Right renal pelvis (tissue), 4 donors: ENCODE results near the gene TMEM269. TPM values are rescaled to one million over a fixed set of nuclear protein-coding genes. Genes with fewer than 3 reads are reported as not detected.
"Not testable (repeated sequence)": the region's sequence is repeated elsewhere in the genome, so short reads cannot be mapped to it uniquely, and the experiment has no call there.

ENCODE experiments used
- DNase-seq, 4 donors: peaks; one replicate each; pipeline ENCODE4 v3.0.0-alpha.2; 2013; ENCODE audit warnings: low read depth in 4 of 4, low spot score in 3 of 4, missing footprints in 1 of 4
- polyA plus RNA-seq, 4 donors: library from polyadenylated mRNA; unstranded; fragments of 120-200 nt; gene quantifications; one replicate each; pipeline ENCODE4 v1.2.1, GENCODE V29; 2013; ENCODE audit not compliant: insufficient read length in 4 of 4

The TMEM269 gene
- polyA plus RNA-seq, 4 donors = 0.65 to 1.00 (median 0.84) TPM

DNA sequence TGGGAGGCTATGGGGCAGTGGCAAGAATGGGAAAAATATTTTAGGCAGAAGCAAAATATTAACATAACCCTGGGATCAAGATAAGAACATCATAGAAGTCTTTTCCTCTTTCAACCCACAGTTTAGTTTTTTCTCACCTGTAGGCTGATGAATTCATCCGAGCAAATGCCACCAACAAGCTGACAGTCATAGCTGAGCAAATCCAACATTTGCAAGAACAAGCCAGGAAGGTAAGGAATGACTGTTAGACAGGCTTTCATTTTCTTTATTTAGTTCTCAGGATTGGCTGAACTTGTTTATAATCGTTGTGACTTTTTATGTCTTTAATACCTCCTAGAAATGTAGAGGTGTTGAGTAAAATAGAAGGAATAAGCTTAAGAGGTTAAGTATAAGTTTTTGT, 11.4 kb upstream of the TMEM269 start:
- no peak for DNase-seq

DNA sequence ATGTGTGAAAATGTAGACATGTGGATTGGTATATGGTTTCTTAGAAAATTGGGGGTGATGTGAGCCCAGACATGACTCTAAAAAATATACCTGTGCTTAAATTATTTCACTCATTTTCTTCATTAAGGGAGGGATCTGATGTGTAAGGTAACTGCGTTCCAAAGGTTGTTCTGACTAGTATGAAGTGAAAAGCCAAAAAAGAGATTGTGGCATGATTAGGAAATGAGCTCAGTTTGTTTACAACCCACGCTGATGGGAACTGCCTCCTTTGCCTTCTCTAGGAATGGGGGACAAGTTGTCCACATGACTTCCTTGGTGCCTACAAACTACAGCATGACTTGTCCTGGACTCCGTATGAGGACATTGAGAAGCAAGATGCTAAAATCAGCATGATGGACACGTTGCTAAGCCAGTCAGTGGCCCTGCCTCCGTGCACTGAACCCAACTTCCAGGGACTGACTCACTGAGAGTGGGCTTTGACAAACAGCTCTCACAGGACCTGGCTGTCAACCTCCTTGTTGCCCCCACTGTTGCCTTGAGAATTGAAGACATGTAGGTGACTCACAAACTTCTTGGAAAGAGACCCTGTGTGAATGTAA, 9.8 kb upstream of the TMEM269 start:
- no peak for DNase-seq

DNA sequence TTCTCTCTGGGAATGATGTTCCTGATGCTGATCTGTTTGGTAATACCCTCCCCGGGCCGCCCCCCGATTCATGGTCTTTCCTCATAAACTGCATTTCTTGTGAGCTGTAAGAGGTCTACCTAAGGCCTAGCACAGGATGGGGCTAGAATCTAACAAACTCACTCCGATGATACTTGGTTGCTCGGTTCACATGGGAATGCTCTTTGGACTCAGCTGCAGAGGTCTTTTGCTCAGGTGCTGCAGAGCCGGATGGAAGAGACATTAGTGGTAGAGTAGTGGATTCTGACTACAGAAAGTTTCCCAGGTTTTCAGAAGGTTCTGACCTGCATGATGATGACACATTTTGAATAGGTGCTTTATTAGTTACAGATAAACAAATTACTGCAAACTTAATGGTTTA, 8.3 kb upstream of the TMEM269 start:
- DNase-seq = no peak

DNA sequence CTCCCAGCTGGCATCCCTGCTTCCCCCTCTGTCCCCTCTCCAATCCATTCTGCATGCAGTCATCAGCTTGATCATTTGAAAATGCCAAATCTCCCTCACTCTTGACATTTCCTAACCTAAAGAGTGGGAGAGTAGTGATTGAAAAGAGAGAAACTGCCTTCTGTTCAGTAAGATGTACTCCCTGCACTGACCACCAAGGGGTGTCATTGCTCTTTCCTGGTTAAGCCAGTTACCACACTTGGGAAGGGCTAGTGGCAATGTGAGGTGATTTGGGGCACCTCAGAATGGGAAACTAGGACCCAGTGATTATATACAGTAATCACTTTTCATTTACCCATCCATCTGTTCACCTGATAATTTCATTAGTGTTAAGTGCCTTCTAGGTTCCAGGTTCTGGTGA, 6.9 kb upstream of the TMEM269 start:
- DNase-seq = no peak

DNA sequence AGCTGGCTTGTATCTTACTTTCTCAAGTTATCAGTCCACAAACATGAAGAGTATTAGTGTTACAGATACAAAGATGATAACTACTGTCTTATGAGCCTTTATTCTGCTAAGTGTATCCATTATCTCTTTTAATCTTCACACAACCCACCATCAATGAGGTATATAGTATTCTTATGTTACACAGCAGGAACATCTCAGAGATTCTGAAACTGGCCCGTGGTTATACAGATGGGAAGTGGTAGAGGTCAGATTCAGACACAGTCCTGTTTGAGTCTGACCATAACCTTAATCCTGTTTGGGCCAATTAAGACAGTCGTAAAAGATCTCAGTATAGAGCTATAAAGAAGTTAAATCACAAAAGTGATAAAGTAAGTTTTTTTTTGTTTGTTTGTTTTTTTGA, 5.1 kb upstream of the TMEM269 start:
- no peak for DNase-seq

DNA sequence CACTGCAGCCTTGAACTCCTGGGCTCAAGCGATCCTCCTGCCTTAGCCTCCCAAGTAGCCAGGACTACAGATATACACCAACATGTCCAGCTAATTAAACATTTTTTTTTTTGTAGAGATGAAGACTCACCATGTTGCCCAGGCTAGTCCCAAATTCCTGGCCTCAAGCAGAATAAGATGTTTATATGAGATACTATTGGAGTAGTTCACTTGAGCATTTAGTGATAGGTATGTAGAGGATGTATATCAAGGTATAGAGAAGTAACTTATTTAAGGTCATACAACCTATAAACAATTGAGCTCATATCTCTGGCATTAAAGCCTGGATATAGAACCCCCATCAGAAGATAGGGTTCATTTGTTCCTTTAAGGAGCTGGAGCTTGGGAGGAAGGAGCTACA, 4.6 kb upstream of the TMEM269 start:
- no peak for DNase-seq

DNA sequence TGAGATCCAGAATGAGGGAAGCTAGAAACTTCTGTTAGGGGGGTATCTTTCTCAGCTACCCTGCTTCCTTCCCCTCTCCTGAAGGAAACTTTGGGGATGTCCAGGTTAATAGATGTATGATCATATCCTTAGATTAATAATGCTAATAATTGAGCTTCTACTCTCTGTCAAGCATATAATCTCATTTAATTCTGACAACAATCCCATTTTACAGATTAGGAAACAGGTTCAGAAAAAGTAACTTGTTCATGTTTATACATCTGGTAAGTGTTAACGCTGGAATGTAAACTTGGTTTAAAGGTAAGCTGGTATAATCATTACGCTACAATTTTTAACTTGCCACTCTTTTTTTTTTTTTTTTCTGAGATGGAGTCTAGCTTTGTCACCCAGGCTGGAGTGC, 1.7 kb upstream of the TMEM269 start:
- no peak for DNase-seq

DNA sequence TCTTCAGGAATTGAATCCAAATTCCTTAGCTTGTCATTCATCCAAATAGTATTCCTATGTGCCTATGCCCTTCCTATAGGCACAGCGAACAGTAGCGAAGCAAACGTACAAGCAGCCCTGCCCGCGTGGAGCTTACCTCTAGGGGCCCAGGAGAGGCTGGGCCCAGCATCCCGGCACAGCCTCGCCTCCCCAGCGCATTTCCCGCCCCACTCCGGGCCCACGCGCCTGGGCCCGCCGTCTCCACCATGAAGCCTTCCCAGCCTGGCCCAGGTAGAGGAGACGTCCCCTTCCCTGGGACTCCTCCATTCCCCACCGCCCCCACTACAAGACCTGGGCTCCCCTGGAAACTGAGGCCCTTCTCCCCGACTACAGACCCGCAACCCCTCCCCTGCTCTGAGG, 245 bp upstream of the TMEM269 start:
- no peak for DNase-seq

DNA sequence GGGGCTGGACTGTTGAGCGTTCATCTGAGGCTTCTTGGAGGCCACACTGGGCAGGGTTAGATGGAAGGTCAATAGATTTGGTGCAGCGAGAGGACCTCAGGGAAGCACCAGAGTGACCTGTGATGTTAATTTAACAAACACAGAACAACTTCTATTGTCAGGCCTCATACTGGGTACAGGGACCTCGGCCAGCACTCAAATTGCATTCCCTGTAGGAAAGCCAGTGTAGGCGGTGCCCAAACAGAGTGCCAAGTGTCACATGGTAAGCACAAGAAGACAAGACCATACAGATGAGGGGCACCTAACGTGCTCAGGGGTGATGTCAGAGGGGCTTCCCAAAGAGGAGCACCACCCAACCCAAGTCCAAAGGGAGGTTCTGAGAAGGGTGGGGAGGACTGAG, 1.3 kb downstream of the TMEM269 start:
- DNase-seq = no peak

DNA sequence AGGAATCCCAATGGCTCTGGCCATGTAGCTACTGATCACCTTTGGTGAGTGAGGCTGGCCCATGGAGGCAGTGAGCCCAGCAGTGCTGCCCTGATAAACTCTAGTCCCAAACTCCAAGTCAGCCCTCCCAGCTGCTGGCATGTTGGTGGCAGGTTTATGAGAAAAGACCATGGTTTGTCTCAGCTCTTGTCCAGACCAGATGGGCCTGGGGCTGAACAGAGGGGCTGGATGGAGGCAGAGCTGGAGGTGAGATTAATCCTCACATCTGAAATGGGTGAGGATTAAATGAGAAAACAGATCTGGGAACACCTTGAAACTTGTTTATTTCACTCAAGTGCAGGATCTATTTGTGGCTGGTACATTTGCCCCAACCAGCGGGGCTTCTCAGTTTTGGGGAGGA, 3.2 kb downstream of the TMEM269 start:
- DNase-seq = no peak

DNA sequence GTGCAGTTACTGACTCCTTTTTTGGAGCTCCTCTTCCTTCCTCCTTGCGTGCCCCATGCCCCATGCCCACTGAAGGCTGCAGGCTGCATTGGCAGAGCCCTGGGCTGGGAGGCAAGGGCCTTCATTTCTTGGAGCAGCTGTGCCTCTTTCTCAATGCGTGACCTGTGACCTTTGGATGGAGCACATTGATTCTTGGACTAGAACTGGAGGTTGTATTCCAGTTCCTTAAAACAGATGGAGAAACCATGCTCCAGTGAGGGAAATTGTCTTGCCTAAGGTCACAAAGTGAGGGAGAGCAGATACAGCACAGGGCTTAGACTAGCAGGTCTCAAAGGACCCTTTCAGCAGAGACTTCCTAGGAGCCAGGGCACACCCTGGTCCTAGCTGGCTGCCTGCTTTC, 9.0 kb downstream of the TMEM269 start:
- no peak for DNase-seq

DNA sequence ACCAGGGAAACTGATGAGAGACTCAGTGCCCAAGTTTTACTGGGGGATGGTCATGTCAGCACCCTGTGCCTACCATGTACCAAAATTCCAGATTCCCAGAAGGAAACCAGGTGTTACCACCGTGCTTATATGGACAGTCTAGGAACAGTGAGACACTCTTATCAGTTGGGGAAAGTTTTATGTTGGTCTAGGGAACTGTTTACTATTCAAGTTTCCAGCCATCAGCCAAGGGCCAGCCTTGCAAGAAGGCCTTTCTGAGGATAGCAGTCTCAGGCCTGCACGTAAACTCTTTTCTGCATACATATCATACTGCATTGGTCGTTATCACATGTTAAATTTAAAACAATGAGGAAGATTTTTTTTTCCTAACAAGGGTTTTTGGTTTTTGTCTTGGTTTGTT, 12.6 kb downstream of the TMEM269 start:
- DNase-seq = no peak

DNA sequence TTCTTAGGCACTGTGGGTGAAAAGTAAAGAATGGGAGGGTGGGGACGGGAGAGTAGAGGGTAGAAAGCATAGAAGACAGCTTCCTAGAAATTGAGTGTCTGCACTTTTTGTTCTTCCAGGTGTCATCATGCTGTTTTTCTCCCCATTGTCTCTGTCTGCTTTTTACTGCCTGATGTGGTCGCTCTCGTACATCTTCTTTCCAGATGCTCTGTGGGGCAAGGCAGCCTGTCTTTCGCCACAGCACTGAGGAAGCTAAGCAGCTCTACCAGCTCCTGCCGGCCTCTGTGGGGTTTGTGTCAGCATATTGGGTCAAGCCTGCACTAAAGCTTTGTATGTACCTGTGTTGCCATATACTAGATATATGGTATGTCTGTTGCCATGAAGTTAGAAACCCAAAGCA, 13.2 kb downstream of the TMEM269 start:
- no peak for DNase-seq

DNA sequence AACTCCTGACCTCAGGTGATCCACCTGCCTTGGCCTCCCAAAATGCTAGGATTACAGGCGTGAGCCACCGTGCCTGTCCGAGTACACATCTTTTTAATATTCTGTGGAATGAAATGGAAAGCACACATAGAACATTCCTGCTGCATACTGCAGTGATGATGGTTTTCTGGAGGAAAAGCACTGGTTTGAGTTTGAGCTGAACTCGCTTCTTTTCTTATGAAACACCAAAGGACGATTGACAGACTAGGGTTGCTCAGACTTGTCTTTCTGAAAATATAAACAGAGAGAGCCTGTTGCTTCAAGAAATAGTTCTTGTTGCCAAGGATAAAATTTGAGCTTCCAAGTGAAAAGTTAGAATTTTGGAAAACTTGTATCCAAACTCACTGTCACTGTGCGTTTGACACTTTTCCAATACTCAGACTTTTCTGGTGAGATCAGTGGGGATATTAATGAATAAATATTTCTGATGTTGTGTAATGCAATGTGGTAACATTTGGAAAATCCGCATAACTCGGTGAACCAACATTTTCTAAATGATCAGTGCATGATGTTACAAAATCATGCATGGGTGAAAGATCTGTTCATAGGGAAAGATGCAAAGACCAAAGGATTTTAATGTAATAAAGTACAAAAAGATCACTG, 17.2 kb downstream of the TMEM269 start:
- DNase-seq = no peak

DNA sequence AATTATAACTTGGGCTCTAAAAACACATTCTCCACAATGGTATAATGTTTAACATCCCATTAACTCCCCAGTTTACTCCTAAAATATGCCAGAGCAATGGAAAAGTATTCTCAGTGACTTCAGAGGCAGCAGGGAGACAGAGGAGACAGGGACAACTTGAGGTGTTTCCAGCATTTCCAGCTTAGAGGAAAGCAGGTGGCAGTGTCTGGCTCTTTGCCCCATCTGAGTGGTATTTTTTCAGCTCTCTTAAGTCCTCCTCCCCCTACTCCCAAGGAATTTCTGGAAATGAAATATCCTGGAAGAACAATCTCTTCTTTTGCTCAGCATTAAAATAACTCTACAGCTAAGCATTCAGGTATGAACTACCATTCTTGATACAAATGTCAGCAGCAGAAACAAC, 21.4 kb downstream of the TMEM269 start:
- DNase-seq = no peak

DNA sequence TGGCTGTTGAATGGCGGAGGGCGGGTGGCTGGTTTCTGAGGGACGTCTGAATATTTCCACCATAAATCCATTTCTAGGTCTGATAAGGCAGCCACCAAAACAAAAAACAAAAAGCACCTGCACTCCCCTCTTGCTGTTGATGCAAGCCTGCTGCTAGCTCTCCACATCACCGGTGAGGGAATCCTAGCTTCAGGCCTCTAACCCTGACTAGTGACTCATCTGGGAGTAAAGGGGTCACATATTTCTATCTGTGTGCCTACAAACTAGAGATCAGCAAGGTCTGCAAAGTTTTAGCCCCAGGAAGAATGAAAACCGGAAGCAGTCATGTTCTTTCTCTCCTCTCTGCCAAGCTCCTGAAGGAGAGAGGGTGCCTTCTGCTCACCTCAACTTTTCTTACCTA, 21.8 kb downstream of the TMEM269 start:
- DNase-seq = no peak

DNA sequence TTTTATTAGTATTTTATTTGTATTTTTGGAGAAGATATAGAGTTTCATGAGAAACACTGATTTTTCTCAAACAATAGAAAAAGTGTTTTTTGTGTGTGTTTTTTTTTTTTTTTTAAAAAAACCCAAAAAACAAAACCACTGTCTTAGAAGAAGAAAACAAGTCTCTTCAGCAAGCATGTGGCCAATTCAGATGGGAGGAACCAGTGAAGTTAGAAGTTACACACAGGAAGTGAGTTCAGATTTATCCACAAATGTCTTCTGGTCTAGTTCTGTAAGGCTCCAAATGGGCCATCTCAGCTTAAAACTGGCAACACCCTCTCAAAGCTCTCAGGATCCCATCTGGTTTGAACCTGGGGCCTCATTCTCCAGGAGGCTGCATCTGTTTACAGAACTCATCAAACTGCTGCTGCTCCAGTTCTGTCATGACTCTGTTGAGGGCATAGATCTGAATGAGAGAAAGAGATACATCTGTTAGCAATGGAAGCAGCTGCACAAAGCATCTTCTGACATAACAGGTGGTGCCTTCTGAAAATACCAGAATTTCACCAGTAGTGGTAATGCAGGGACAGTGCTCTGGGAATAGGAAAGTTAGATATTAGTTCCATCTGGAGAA, 22.4 kb downstream of the TMEM269 start:
- DNase-seq = no peak

DNA sequence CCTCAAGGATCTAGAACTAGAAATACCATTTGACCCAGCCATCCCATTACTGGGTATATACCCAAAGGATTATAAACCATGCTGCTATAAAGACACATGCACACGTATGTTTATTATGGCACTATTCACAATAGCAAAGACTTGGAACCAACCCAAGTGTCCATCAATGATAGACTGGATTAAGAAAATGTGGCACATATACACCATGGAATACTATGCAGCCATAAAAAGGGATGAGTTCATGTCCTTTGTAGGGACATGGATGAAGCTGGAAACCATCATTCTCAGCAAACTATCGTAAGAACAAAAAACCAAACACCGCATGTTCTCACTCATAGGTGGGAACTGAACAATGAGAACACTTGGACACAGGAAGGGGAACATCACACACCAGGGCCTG, 30.0 kb downstream of the TMEM269 start:
- DNase-seq = not testable (repeated sequence)

DNA sequence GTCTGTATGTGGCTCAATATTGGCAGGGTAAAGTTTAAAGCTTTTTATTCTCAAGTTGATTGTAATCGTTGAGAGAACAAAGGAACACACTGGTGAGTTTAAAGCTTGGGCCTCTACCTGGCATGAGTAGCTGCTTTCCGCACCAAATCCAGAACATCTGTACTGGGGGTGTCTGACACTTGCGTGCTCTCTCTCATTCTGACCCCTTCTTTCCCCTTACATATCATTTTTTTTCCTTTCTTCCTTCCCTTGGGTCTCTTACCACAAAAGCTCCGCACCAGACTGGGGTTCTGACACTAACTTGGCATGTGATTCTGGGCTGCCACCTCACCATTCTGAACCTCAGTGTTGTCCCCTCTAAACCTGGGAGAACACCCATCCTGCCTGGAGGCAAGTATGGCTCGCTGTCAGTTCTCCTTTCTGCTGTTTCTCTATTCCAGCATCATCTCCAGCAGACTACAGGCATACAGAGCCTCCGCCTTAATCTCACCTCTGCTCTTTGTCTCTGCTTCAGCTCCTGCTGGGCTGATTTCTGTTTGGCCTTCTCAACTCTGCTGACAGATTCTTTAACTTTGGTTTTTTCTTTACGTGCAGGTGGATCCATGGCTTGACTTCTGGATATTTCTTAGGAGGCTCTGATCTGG, 31.3 kb downstream of the TMEM269 start:
- peak in 1 of 4 donors; percentile 10 for DNase-seq

DNA sequence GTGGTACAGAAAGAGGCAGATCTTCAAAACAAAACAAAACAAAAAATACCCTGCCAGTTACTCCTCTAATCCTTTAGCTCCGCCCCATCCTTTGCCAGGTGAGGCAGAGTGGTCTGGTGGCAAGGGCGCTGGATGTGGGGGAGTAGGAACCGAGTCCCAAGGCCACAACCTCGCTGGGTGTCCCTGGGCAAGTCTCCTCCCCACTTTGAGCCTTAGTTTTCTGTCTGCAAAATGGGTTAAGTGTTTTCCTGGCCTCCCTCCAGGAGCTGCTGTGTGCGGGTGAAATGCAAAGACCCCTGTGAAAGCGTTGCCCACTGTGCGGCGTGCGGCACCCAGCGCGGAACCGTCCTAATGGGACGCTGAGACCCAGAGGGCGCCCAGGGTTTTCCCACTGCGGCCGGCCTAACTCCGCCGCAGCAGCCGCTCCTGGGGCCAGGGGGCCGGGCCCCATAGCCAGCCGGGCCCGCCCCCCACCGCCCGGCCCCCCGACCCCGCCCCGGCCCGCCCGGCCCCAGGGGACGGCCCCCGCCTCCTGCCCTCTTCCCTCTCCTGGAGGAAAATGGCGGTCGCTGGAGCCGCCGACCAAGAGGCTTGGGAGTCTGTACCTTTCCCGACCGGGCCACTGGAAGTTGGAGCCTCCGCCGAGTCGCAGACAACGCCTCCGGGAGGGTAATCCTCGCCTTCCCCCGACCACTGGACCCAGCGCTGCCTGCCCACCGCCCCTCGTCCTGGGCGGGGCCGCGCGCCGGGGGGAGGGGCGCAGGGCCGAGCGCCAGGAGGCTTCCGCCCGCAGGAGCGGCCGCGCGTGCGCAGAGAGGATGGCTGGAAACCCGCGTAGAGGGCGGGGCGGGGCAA, 32.0 kb downstream of the TMEM269 start, which contains the start of the genes ERMAP and SVBP:
TSS of gene ERMAP (plus strand) at position 538 of the 855 bp plus-strand sequence. CDS start 13,327 bp downstream, outside the sequence.
TSS of gene SVBP (minus strand) at position 813 of the 855 bp plus-strand sequence. CDS start 853 bp downstream, outside the sequence.
- peak; percentile 84 to 88 (median 84) for DNase-seq

DNA sequence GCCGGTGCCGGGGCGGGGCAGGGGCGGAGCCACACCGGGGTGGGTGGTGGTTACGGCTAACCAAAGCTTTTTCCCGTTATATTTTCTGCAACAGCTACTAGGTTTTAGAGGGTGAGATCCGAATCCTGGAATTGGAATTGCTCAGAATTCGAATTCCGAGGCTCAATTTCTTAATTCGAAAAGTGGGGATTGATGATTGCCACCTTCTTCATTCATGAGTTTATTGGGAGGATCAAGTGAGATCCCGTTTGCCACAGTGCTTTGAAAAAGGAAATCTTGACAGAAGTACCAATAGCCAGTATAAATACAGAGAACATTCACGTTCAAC, 32.6 kb downstream of the TMEM269 start:
- DNase-seq = no peak
